Thymus (tissue), 11 donors: ENCODE data around the gene LAG3. TPM values are rescaled to one million over a fixed set of nuclear protein-coding genes. Genes with fewer than 3 reads are reported as not detected.

Experiments
- DNase-seq, 9 donors: peaks; one replicate each; pipeline ENCODE4 v3.0.0-alpha.2; 2013; ENCODE audit warnings: low spot score in 9 of 9, low read depth in 6 of 9, missing footprints in 1 of 9
- H3K27ac ChIP-seq, 2 donors: one replicate each; pipeline ENCODE4 v1.5.1; 2013; ENCODE audit warnings: control low read depth in 1 of 2, low read depth in 1 of 2, low read length in 1 of 2, mild to moderate bottlenecking in 1 of 2, moderate library complexity in 1 of 2
- H3K27me3 ChIP-seq, 2 donors: one replicate each; pipeline ENCODE4 v1.5.1; 2013; ENCODE audit warnings: low read length in 1 of 2; ENCODE audit not compliant: control insufficient read depth in 2 of 2, insufficient read depth in 1 of 2
- H3K36me3 ChIP-seq, 2 donors: one replicate each; pipeline ENCODE4 v1.5.1; 2013; ENCODE audit warnings: low read length in 1 of 2, mild to moderate bottlenecking in 1 of 2, moderate library complexity in 1 of 2; ENCODE audit not compliant: control insufficient read depth in 2 of 2, insufficient read depth in 2 of 2
- H3K4me1 ChIP-seq, 2 donors: one replicate each; pipeline ENCODE4 v1.5.1; 2013; ENCODE audit warnings: low read length in 2 of 2; ENCODE audit not compliant: control insufficient read depth in 2 of 2, insufficient read depth in 2 of 2
- H3K4me3 ChIP-seq, 2 donors: one replicate each; pipeline ENCODE4 v1.5.1; 2013; ENCODE audit warnings: low read length in 2 of 2, control low read depth in 1 of 2, mild to moderate bottlenecking in 1 of 2
- H3K9me3 ChIP-seq, 2 donors: one replicate each; pipeline ENCODE4 v1.5.1; 2013; ENCODE audit warnings: low read length in 1 of 2, mild to moderate bottlenecking in 1 of 2; ENCODE audit not compliant: control insufficient read depth in 2 of 2, insufficient read depth in 1 of 2
- WGBS: extraction: QIAGEN DNeasy Blood & Tissue Kit; methylation state at CpG from one replicate; pipeline ENCODE4 v1.1.7; 2013; 5-methylcytosine and 5-hydroxymethylcytosine counted together
- polyA plus RNA-seq: library from polyadenylated mRNA; stranded (reverse); fragments of 200-250 nt; gene quantifications from one replicate; pipeline ENCODE4 v1.2.3, GENCODE V29; 2013
- total RNA-seq: library from RNA; stranded (reverse); fragments of 120-200 nt; gene quantifications from one replicate; pipeline ENCODE4 v1.2.4, GENCODE V29; 2013
- donor health status: healthy.

The LAG3 gene
- total and polyA plus RNA-seq, 2 donors, result 1.5 to 4.8 TPM

GRCh38 chr12:6782850-6783566 lies 10.7 kb downstream of the LAG3 start:
- peak in 6 of 9 donors; percentile 74 to 95 (median 86) for DNase-seq
- 9% methylated on average over 10 of the region's 10 CpGs for WGBS
- Histone ChIP-seq H3K27me3 (peaks cover 0 to 2% of the 10 kb centered on the region in 2 donors), H3K4me3 (peak overlapping the region; percentile 28 to 33), H3K9me3 (no peaks in the 10 kb centered on the region), H3K27ac (peak overlapping the region; percentile 94 to 98), H3K4me1 (peaks cover 81 to 100% of the 10 kb centered on the region in 2 donors), H3K36me3 (no peaks in the 10 kb centered on the region)

- 76% methylated on average over 9 of the region's 9 CpGs for WGBS
- no peaks in the 10 kb centered on the region for H3K9me3 ChIP-seq
- H3K36me3 ChIP-seq, result no peaks in the 10 kb centered on the region
- H3K4me1 ChIP-seq, result peaks cover 80 to 99% of the 10 kb centered on the region in 2 donors
- peak overlapping the region; percentile 94 to 98 for H3K27ac ChIP-seq
- no peak for DNase-seq
- H3K27me3 ChIP-seq, result no peaks in the 10 kb centered on the region
- peak overlapping the region; percentile 28 to 33 for H3K4me3 ChIP-seq
These were observed 11.5 kb downstream of the LAG3 start for GRCh38 chr12:6783828-6784227.

- peak overlapping the region; percentile 46 to 98 for H3K27ac ChIP-seq
These were observed 12.0 kb downstream of the LAG3 start for GRCh38 chr12:6784296-6784695.

GRCh38 chr12:6784761-6785160 lies 12.4 kb downstream of the LAG3 start:
- no peak for DNase-seq
- Histone ChIP-seq H3K27ac (peak overlapping the region in 1 of 2 donors; percentile 98), H3K4me1 (peaks cover 76 to 99% of the 10 kb centered on the region in 2 donors), H3K36me3 (no peaks in the 10 kb centered on the region), H3K27me3 (no peaks in the 10 kb centered on the region), H3K9me3 (peaks cover 0 to 4% of the 10 kb centered on the region in 2 donors), H3K4me3 (no peak overlapping the region)
- 76% methylated on average over 5 of the region's 5 CpGs for WGBS

More at GRCh38 chr12:6784296-6784695, 12.0 kb downstream of the LAG3 start:
- Histone ChIP-seq H3K4me3 (no peak overlapping the region), H3K27me3 (no peaks in the 10 kb centered on the region), H3K4me1 (peaks cover 81 to 99% of the 10 kb centered on the region in 2 donors), H3K9me3 (peaks cover 0 to under 1% of the 10 kb centered on the region in 2 donors), H3K36me3 (no peaks in the 10 kb centered on the region)
- no peak for DNase-seq
- WGBS, result 88% methylated on average over 5 of the region's 5 CpGs

GRCh38 chr12:6786416-6787094 lies 14.2 kb downstream of the LAG3 start:
- H3K36me3 ChIP-seq, result peaks cover 0 to 3% of the 10 kb centered on the region in 2 donors
- H3K9me3 ChIP-seq, result peaks cover 0 to 4% of the 10 kb centered on the region in 2 donors
- H3K27me3 ChIP-seq, result no peaks in the 10 kb centered on the region
- peak overlapping the region; percentile 32 to 46 for H3K4me3 ChIP-seq
- DNase-seq, result peak in 4 of 9 donors; percentile 65 to 87 (median 76)
- H3K4me1 ChIP-seq, result peaks cover 64 to 89% of the 10 kb centered on the region in 2 donors
- peak overlapping the region; percentile 47 to 98 for H3K27ac ChIP-seq
- WGBS, result 10% methylated on average over 9 of the region's 9 CpGs

- Histone ChIP-seq H3K4me3 (no peak overlapping the region), H3K36me3 (peaks cover 0 to 3% of the 10 kb centered on the region in 2 donors), H3K27ac (peak overlapping the region; percentile 47 to 98), H3K4me1 (peaks cover 57 to 89% of the 10 kb centered on the region in 2 donors), H3K27me3 (no peaks in the 10 kb centered on the region), H3K9me3 (peaks cover 0 to 4% of the 10 kb centered on the region in 2 donors)
- 97% methylated on average over 5 of the region's 5 CpGs for WGBS
- DNase-seq, result no peak
These were observed 15.0 kb downstream of the LAG3 start for GRCh38 chr12:6787309-6787708.

GRCh38 chr12:6788972-6789924 lies 16.9 kb downstream of the LAG3 start, which contains the start of gene CD4:
CD4 (plus strand) TSS chr12:6789528; CDS start chr12:6800139, 10,611 bp downstream.
- peak in 6 of 9 donors; percentile 68 to 92 (median 83) for DNase-seq

GRCh38 chr12:6790496-6791150 lies 18.3 kb downstream of the LAG3 start:
- H3K27me3 ChIP-seq, result peaks cover 0 to 2% of the 10 kb centered on the region in 2 donors
- WGBS, result 62% methylated on average over 12 of the region's 12 CpGs
- H3K27ac ChIP-seq, result peak overlapping the region; percentile 86 to 88
- DNase-seq, result peak in 1 of 9 donors; percentile 75
- H3K9me3 ChIP-seq, result peaks cover 0 to 7% of the 10 kb centered on the region in 2 donors
- peaks cover 33 to 83% of the 10 kb centered on the region in 2 donors for H3K4me1 ChIP-seq
- peaks cover 8 to 28% of the 10 kb centered on the region in 2 donors for H3K36me3 ChIP-seq
- peak overlapping the region; percentile 59 to 94 for H3K4me3 ChIP-seq

More at GRCh38 chr12:6788972-6789924, 16.9 kb downstream of the LAG3 start, which contains the start of gene CD4:
- 36% methylated on average over 18 of the region's 18 CpGs for WGBS
- Histone ChIP-seq H3K27ac (peak within 1 kb of the TSS; percentile 88 to 92), H3K9me3 (peaks cover 0 to 7% of the 10 kb centered on the region in 2 donors), H3K36me3 (peaks cover 3 to 16% of the 10 kb centered on the region in 2 donors), H3K4me1 (peaks cover 44 to 85% of the 10 kb centered on the region in 2 donors), H3K27me3 (no peaks in the 10 kb centered on the region), H3K4me3 (peak within 1 kb of the TSS; percentile 59 to 94)
